ENCODE measurements around the gene FXYD2. TPM values are rescaled to one million over a fixed set of nuclear protein-coding genes. Genes with fewer than 3 reads are reported as not detected.

The FXYD2 gene
- total RNA-seq, 1 experiment from 2014 or later, result 0.39 TPM

- ChIA-PET CTCF (interaction anchor here (0.7 to 3.7 kb wide), 6 partner anchors 8 to 390 kb away, joined by 3 to 25 read pairs (median 13); no protein-coding TSS in a partner anchor), POLR2A (interaction anchor here (0.5 kb wide), 1 partner anchor 42 kb away, joined by 8 read pairs; no protein-coding TSS in a partner anchor)
- no peak overlapping the region for H3K4me3 ChIP-seq (ENCODE audit: low read depth in 2 of 2, low read length in 2 of 2)
- peaks cover 20% of the 10 kb centered on the region for H3K4me1 ChIP-seq (ENCODE audit: control insufficient read depth, insufficient read depth, low read length)
- ATAC-seq (no peak), DNase-seq (ENCODE audit: low read depth, low spot score) (no peak)
- no peaks in the 10 kb centered on the region for H3K36me3 ChIP-seq (ENCODE audit: control insufficient read depth, insufficient read depth, low read length)
- intact Hi-C loops (cut with micrococcal nuclease; ENCODE audit: unreplicated experiment) (no loop called here), in situ Hi-C loops (cut with HindIII; ENCODE audit: low pct_unique_long_range_greater_than_20kb, low sequenced_read_pairs) (loop anchor here (25.0 kb wide), 1 partner anchor 380 kb away; no protein-coding TSS in a partner anchor)
- TF ChIP-seq POLR2AphosphoS5 (IDR thresholded peaks at IDR 0.05; ENCODE audit: low read depth, low read length) (no peak), SIN3A (IDR thresholded peaks at IDR 0.05; ENCODE audit: borderline replicate concordance, insufficient read depth, low read depth, low read length) (no peak), TCF7L2 (IDR thresholded peaks at IDR 0.05; ENCODE audit: low read depth, low read length) (no peak)
- TF ChIP-seq, protein P1, sequence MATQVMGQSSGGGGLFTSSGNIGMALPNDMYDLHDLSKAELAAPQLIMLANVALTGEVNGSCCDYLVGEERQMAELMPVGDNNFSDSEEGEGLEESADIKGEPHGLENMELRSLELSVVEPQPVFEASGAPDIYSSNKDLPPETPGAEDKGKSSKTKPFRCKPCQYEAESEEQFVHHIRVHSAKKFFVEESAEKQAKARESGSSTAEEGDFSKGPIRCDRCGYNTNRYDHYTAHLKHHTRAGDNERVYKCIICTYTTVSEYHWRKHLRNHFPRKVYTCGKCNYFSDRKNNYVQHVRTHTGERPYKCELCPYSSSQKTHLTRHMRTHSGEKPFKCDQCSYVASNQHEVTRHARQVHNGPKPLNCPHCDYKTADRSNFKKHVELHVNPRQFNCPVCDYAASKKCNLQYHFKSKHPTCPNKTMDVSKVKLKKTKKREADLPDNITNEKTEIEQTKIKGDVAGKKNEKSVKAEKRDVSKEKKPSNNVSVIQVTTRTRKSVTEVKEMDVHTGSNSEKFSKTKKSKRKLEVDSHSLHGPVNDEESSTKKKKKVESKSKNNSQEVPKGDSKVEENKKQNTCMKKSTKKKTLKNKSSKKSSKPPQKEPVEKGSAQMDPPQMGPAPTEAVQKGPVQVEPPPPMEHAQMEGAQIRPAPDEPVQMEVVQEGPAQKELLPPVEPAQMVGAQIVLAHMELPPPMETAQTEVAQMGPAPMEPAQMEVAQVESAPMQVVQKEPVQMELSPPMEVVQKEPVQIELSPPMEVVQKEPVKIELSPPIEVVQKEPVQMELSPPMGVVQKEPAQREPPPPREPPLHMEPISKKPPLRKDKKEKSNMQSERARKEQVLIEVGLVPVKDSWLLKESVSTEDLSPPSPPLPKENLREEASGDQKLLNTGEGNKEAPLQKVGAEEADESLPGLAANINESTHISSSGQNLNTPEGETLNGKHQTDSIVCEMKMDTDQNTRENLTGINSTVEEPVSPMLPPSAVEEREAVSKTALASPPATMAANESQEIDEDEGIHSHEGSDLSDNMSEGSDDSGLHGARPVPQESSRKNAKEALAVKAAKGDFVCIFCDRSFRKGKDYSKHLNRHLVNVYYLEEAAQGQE (IDR thresholded peaks at IDR 0.05; ENCODE audit: insufficient read depth in 1 of 2, low read depth in 2 of 2, low read length in 1 of 2), result no peak
- TF ChIP-seq, protein P2, sequence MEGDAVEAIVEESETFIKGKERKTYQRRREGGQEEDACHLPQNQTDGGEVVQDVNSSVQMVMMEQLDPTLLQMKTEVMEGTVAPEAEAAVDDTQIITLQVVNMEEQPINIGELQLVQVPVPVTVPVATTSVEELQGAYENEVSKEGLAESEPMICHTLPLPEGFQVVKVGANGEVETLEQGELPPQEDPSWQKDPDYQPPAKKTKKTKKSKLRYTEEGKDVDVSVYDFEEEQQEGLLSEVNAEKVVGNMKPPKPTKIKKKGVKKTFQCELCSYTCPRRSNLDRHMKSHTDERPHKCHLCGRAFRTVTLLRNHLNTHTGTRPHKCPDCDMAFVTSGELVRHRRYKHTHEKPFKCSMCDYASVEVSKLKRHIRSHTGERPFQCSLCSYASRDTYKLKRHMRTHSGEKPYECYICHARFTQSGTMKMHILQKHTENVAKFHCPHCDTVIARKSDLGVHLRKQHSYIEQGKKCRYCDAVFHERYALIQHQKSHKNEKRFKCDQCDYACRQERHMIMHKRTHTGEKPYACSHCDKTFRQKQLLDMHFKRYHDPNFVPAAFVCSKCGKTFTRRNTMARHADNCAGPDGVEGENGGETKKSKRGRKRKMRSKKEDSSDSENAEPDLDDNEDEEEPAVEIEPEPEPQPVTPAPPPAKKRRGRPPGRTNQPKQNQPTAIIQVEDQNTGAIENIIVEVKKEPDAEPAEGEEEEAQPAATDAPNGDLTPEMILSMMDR (IDR thresholded peaks at IDR 0.05), result no peak
- no peak overlapping the region for H3K27ac ChIP-seq (ENCODE audit: low read length)
- no peaks in the 10 kb centered on the region; the same call in 1 of the 2 replicates for H3K27me3 ChIP-seq (ENCODE audit: control insufficient read depth, insufficient read depth, low read length)
- no peaks in the 10 kb centered on the region for H3K9me3 ChIP-seq (ENCODE audit: control insufficient read depth, insufficient read depth, low read depth, low read length)
- BruUV-seq (replicated peaks), result no TSS peak
Observed at GRCh38 chr11:117816846-117817367, 7.6 kb downstream of the FXYD2 start.

DNA sequence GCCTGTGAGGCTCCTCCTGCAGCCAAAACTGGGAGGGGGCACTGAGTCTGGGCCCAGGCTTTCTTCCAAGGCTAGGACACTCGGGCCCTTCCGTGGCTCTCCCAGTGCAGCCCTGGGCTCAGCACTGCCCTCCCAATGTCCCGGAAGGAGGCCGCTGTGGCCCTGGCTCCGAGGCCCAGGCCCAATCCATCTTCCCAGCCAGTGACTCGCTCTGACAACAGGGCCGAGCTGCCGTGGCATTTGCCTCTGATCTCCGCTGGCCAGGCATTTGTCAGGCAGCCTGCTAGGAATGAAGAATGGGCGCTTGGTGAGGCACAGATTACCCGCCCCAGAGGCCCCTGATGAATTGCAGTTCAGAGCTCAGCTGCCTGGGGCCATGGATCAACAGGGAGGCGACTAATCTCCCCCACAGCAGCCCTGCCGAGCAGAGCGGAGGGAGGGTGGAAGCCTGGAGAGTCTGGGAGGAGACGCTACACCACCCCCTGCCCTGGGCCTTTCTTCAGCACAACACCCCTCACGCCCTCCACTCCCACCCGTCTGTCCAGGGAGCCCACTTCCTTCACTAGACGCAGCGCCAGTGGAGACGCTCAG, 8.3 kb downstream of the FXYD2 start:
- intact Hi-C loops (cut with micrococcal nuclease; ENCODE audit: unreplicated experiment), result no loop called here
- TF ChIP-seq, protein P2 (IDR thresholded peaks at IDR 0.05), result no peak
- TF ChIP-seq POLR2AphosphoS5 (IDR thresholded peaks at IDR 0.05; ENCODE audit: low read depth, low read length), result no peak
- TF ChIP-seq, protein P1 (IDR thresholded peaks at IDR 0.05; ENCODE audit: insufficient read depth in 1 of 2, low read depth in 2 of 2, low read length in 1 of 2), result no peak
- TF ChIP-seq SIN3A (IDR thresholded peaks at IDR 0.05; ENCODE audit: borderline replicate concordance, insufficient read depth, low read depth, low read length), result no peak
- no peak for TF ChIP-seq TCF7L2 (IDR thresholded peaks at IDR 0.05; ENCODE audit: low read depth, low read length)
- in situ Hi-C loops (cut with HindIII; ENCODE audit: low pct_unique_long_range_greater_than_20kb, low sequenced_read_pairs), result loop anchor here (25.0 kb wide), 1 partner anchor 379 kb away; no protein-coding TSS in a partner anchor
- no TSS peak for BruUV-seq (replicated peaks)
- H3K4me3 ChIP-seq (ENCODE audit: low read depth in 2 of 2, low read length in 2 of 2), result no peak overlapping the region
- H3K9me3 ChIP-seq (ENCODE audit: control insufficient read depth, insufficient read depth, low read depth, low read length), result no peaks in the 10 kb centered on the region
- H3K4me1 ChIP-seq (ENCODE audit: control insufficient read depth, insufficient read depth, low read length), result peaks cover 20% of the 10 kb centered on the region
- DNase-seq (ENCODE audit: low read depth, low spot score) (no peak), ATAC-seq (peak; percentile 49)
- POLR2A ChIA-PET, result interaction anchor here (0.6 kb wide), 1 partner anchor 122 kb away, joined by 5 read pairs; no protein-coding TSS in a partner anchor
- CTCF ChIA-PET, result interaction anchor here (0.8 to 3.7 kb wide), 3 partner anchors 89 to 390 kb away, joined by 3 to 25 read pairs (median 3); no protein-coding TSS in a partner anchor
- H3K27ac ChIP-seq (ENCODE audit: low read length), result no peak overlapping the region
- no peaks in the 10 kb centered on the region for H3K27me3 ChIP-seq (ENCODE audit: control insufficient read depth, insufficient read depth, low read length)
- no peaks in the 10 kb centered on the region for H3K36me3 ChIP-seq (ENCODE audit: control insufficient read depth, insufficient read depth, low read length)
